GM12865 (cell line): Measurements from ENCODE around the gene TOMM20.

ENCODE experiments used
- DNase-seq: peaks from one replicate; pipeline ENCODE4 v3.0.0; 2010; ENCODE audit warnings: low read depth
- H3K4me3 ChIP-seq: 2 replicates; pipeline ENCODE4 v1.5.1; 2011; ENCODE audit warnings: mild to moderate bottlenecking, low read depth, low read length, control low read depth
- TF ChIP-seq, protein P1 (sequence below): IDR thresholded peaks from 2 replicates; pipeline ENCODE4 v1.5.1; 2011; ENCODE audit warnings: low read length, control low read depth, low read depth, inconsistent platforms; ENCODE audit not compliant: insufficient read depth; ENCODE audit errors: missing control alignments

The TOMM20 gene

DNA sequence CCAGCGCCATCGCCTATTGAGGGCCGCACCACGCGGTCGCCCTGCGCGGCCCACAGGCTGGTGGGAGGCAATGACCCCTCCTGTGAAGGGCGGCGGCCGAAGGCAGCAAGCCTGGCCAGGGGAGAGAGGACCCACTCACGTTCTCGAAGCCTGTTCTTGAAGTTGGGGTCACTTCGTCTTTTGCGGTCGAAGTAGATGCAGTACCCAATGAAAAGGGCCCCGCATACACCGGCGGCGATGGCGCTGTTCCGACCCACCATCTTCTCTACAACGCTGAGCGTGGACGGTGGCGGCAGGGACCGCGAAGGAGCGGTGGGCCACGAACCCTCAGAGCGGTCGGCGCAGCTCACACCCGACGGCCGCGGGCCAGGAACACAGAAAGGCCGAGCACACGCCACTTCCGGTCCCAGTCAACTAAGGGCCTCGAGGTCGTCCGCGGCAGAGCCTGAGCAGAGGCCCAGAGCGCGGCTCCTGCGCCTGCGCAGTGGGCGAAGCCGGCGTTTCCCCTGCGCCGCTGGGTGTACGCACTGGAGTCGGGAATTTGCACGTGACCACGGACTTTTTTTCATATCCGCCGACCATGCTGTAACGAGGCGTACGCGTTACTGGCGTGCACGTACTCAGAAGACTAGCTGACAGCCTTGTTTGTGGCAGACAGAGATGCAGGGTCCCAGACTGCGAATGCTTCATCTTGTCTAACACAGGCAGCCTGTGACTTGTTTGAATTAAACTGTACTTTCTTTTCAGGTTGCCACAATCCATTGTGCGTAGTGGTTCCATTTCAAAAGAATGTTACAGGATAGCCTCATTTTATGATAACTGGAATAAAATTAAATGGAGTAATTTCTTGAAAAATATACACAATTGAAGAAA lies at the start of gene TOMM20:
Gene TOMM20, minus strand, starts transcription at position 382 of the 873 bp plus-strand sequence. Its CDS starts 122 bp downstream, at position 260.
- peak within 1 kb of the TSS; percentile 87 for H3K4me3 ChIP-seq
- TF ChIP-seq, protein P1, sequence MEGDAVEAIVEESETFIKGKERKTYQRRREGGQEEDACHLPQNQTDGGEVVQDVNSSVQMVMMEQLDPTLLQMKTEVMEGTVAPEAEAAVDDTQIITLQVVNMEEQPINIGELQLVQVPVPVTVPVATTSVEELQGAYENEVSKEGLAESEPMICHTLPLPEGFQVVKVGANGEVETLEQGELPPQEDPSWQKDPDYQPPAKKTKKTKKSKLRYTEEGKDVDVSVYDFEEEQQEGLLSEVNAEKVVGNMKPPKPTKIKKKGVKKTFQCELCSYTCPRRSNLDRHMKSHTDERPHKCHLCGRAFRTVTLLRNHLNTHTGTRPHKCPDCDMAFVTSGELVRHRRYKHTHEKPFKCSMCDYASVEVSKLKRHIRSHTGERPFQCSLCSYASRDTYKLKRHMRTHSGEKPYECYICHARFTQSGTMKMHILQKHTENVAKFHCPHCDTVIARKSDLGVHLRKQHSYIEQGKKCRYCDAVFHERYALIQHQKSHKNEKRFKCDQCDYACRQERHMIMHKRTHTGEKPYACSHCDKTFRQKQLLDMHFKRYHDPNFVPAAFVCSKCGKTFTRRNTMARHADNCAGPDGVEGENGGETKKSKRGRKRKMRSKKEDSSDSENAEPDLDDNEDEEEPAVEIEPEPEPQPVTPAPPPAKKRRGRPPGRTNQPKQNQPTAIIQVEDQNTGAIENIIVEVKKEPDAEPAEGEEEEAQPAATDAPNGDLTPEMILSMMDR, result no peak
- peak; percentile 99 for DNase-seq

DNA sequence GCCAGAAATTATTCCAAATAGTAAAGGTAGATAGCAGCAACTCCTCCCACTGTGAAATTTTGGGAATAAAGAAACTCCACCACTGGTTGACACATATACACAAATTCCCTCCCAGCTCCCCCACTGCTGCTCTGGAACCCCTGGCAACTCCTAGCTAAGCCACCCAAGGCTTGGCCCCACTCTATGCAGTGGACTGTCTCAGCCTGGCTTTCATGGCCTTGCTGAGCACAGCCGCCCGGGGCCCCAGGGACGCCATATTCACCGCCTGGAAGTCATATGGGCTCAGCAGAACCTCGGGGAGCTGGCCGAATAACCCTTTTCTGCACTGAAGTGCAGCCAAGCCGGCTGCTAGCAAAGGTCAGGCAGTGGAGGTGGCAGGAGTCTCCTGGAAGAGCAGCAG lies 47.8 kb upstream of the TOMM20 start:
- TF ChIP-seq, protein P1, result no peak
- H3K4me3 ChIP-seq, result no peak overlapping the region
- no peak for DNase-seq

DNA sequence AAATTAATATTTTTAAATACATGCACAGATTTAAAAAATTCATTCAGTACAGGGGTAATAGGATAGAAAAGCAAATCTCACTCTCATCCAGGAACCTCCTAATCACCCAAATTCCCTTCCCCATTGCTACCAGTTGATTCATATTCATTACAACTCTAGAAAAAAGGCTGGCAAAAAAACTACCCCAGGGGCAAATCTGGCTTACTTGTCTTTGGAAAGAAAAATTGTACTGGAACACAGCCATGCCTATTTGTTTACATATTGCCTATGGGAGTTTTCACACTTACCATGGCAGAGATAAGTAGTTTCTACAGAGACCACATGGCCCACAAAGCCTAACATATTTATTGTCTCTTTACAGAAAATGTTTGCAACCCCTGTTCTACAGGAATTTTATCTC lies 41.3 kb upstream of the TOMM20 start:
- no peak overlapping the region for H3K4me3 ChIP-seq
- DNase-seq, result no peak

DNA sequence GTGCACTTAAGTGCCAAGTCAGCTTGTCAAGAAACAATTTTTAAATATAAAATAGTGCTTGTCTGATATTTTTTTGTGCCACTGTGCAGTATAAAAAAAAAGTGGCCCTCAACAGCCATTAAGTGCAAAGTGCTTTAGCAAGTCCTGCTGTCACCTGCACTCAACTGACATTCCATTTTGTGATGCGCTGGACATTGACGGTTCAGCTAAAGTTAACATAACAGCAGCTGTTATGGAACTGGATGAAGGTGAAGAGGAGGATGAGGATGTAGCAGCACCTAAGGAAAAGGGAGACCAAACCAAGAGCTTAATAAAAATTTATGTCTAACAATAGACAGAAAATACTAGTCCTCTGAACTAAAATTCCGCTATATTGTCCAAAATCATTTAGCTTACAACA lies 39.7 kb upstream of the TOMM20 start:
- TF ChIP-seq, protein P1, result no peak
- H3K4me3 ChIP-seq, result no peak overlapping the region
- no peak for DNase-seq

More for the DNA sequence above, 41.3 kb upstream of the TOMM20 start:
- TF ChIP-seq, protein P1, result no peak

DNA sequence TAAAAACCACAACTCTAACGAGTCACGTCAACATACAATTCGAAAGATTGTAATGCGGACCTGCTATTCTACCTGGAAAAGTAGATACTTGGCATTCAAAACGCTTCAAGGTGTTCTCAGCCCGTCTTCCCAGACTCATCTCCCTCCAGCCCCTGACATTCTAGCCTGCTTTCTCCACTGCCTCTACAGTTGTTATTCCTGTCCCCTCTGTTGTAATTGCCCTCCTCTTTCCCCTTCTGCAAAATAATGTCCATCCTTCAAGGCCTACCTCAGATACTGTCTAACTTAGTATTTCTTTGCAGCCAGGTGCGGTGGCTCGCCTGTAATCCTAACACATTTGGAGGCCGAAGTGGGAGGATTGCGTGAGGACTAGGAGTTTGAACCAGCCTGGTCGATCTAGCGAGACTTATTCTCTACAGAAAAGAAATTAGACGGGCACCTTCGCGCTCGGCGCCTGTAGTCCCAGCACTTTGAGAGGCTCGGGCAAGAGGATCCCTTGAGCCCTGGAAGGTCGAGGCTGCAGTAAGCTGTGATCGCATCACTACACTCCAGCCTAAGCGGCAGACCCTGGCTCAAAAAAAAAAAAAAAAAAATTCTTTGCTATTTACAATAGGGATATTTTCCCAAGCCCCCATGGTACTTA lies 33.2 kb upstream of the TOMM20 start:
- TF ChIP-seq, protein P1, result no peak
- DNase-seq, result no peak
- H3K4me3 ChIP-seq, result peak overlapping the region; percentile 61

DNA sequence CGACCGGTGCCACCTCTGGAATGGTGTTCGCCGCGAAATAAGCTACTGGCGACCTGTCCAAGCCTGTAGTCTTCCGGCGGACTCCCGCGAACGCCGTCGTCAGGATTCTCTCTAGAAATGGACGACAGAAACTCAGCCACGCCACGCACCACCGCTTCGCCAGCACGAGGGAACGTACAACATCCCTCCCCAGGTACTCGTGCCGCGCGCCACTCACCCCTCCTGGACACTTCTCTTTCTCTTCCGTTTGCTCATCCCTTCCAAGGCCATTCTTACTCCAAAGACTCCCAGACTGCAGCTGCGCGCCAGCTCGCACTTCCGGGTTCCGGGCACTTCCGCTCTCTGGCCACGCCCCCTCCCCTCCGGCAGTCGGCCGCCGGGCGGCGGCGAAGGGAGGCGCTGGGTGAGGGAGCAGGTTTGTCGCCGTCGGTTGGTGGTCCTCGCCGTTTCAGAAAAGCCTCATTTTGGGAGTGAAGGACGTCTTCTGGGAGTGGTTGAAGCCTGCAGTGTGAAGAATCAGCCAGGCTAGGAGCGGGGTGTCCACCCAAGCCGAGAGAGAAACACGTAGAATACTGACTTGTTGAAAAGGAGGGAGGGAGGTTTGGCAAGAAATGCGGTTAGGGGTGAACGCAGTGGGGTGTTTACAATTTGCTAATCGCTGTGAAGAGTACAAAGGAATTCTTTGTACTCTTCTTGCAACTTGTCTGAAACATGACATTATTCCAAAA lies 32.5 kb upstream of the TOMM20 start, which contains the start of gene RBM34:
Gene RBM34, minus strand, starts transcription at position 294 of the 728 bp plus-strand sequence. Its CDS starts 24 bp downstream, at position 270.
- H3K4me3 ChIP-seq, result peak within 1 kb of the TSS; percentile 61
- TF ChIP-seq, protein P1, result no peak
- DNase-seq, result peak; percentile 93
